NT2/D1 (cell line): ENCODE results near the gene EAF1.
"Not testable (repeated sequence)": the region's sequence is repeated elsewhere in the genome, so short reads cannot be mapped to it uniquely, and the experiment has no call there.

Experiments
- SUZ12 ChIP-seq: IDR thresholded peaks from 2 replicates; pipeline ENCODE4 v1.6.1; 2011; ENCODE audit not compliant: insufficient read length, insufficient read depth; ENCODE audit errors: extremely low read depth
- YY1 ChIP-seq: IDR thresholded peaks from 2 replicates; pipeline ENCODE4 v1.6.1; 2011; ENCODE audit not compliant: insufficient read length, insufficient read depth
- ZNF274 ChIP-seq: IDR thresholded peaks from 2 replicates; pipeline ENCODE4 v1.6.1; 2011; ENCODE audit warnings: mild to moderate bottlenecking, low read depth, low read length

DNA sequence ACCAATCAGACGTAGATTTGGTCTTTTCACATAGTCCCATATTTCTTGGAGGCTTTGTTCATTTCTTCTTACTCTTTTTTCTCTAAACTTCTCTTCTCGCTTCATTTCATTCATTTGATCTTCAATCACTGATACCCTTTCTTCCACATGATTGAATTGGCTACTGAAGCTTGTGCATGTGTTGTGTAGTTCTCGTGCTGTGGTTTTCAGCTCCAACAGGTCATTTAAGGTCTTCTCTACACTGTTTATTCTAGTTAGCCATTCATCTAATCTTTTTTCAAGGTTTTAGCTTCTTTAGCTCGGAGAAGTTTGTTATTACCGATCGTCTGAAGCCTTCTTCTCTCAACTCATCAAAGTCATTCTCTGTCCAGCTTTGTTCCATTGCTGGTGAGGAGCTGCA, 57.2 kb downstream of the EAF1 start:
- TF ChIP-seq SUZ12, ZNF274, YY1: not testable (repeated sequence)
